Aorta (tissue), 5 donors: ENCODE data around the gene LDLRAD4. TPM values are rescaled to one million over a fixed set of nuclear protein-coding genes. Genes with fewer than 3 reads are reported as not detected.

Source experiments
- ATAC-seq: fragments of 200-7000 bp; cut with Tn5 transposase; one replicate; pipeline ENCODE4 v1.9.1; 2022; ENCODE audit warnings: moderate library complexity; ENCODE audit not compliant: low FRiP score
- DNase-seq, 2 donors: peaks; one replicate each; pipeline ENCODE4 v3.0.0-alpha.2; 2020
- H3K27ac ChIP-seq, 2 donors: one replicate each; pipeline ENCODE4 v1.5.1; 2013; ENCODE audit warnings: low read length in 2 of 2, mild to moderate bottlenecking in 2 of 2, moderate library complexity in 2 of 2, control low read depth in 1 of 2, inconsistent platforms in 1 of 2, low read depth in 1 of 2
- H3K27me3 ChIP-seq, 2 donors: one replicate each; pipeline ENCODE4 v1.6.1; 2013; ENCODE audit warnings: control low read depth in 1 of 2, low read length in 1 of 2, mild to moderate bottlenecking in 1 of 2, moderate library complexity in 1 of 2; ENCODE audit not compliant: insufficient read depth in 2 of 2, control insufficient read depth in 1 of 2
- H3K36me3 ChIP-seq, 2 donors: one replicate each; pipeline ENCODE4 v1.6.1; 2013; ENCODE audit warnings: control low read depth in 1 of 2, low read length in 1 of 2, mild to moderate bottlenecking in 1 of 2; ENCODE audit not compliant: insufficient read depth in 2 of 2, control insufficient read depth in 1 of 2
- H3K4me1 ChIP-seq, 2 donors: one replicate each; pipeline ENCODE4 v1.6.1; 2013; ENCODE audit warnings: low read length in 2 of 2, control low read depth in 1 of 2, mild to moderate bottlenecking in 1 of 2, moderate library complexity in 1 of 2; ENCODE audit not compliant: insufficient read depth in 2 of 2, control insufficient read depth in 1 of 2
- H3K4me3 ChIP-seq, 2 donors: one replicate each; pipeline ENCODE4 v1.5.1; 2013; ENCODE audit warnings: low read length in 2 of 2, control low read depth in 1 of 2, mild to moderate bottlenecking in 1 of 2
- H3K9me3 ChIP-seq: one replicate; pipeline ENCODE4 v1.6.1; 2013; ENCODE audit warnings: mild to moderate bottlenecking, low read length; ENCODE audit not compliant: control insufficient read depth
- WGBS, 2 donors: extraction: QIAGEN DNeasy Blood & Tissue Kit; methylation state at CpG; one replicate each; pipeline ENCODE4 v1.1.7; 2013; 5-methylcytosine and 5-hydroxymethylcytosine counted together
- intact Hi-C, 2 donors: fragments of 100-400 bp; cut with DNase I; formaldehyde crosslinking; loops; one replicate each; pipeline versions ENCODE4 v1.14.2 to v1.15.0; 2022
- polyA plus RNA-seq, 2 donors: library from polyadenylated mRNA; stranded (reverse); fragments of 200-250 nt; gene quantifications; one replicate each; pipeline ENCODE4 v1.2.3, GENCODE V29; 2013
- total RNA-seq, 2 donors: library from RNA; stranded (reverse); fragmentation: NEBNext Ultra II Directional; extraction: Animal tissue kit (Norgen Biotek cat#: 25700); gene quantifications; one replicate each; pipeline ENCODE4 v1.2.1, GENCODE V29; 2021
- donor health status: healthy with polysubstance abuse.
- donor health status: Bipolar disorder and iron deficiency.
- donor health status: DM: no; HTN: no; CAD: no.
- donor health status: DM: no; HTN: no; CAD: no.
- donor health status: DM: yes; HTN: yes; CAD: no.

LDLRAD4 gene
- total and polyA plus RNA-seq, 4 donors = 7.0 to 112 (median 36.9) TPM

- intact Hi-C loops = no loop called here
- Histone ChIP-seq H3K9me3 (no peaks in the 10 kb centered on the region), H3K27me3 (no peaks in the 10 kb centered on the region), H3K36me3 (no peaks in the 10 kb centered on the region), H3K27ac (no peak overlapping the region), H3K4me1 (no peaks in the 10 kb centered on the region), H3K4me3 (no peak overlapping the region)
- 96 to 97% methylated on average over 4 of the region's 4 CpGs for WGBS, 2 donors
- no peak for ATAC-seq
- DNase-seq = no peak
Observed at GRCh38 chr18:13545955-13546354, 327.4 kb downstream of the LDLRAD4 start.

- Histone ChIP-seq H3K4me3 (no peak overlapping the region), H3K36me3 (no peaks in the 10 kb centered on the region), H3K4me1 (no peaks in the 10 kb centered on the region), H3K9me3 (no peaks in the 10 kb centered on the region), H3K27ac (no peak overlapping the region), H3K27me3 (no peaks in the 10 kb centered on the region)
- intact Hi-C loops = no loop called here
- DNase-seq (no peak), ATAC-seq (no peak)
- 88 to 93% methylated on average over 8 of the region's 8 CpGs for WGBS, 2 donors
Observed at GRCh38 chr18:13546638-13547037, 328.1 kb downstream of the LDLRAD4 start.

- ATAC-seq (no peak), DNase-seq (no peak)
- H3K9me3 ChIP-seq = no peaks in the 10 kb centered on the region
- no peak overlapping the region for H3K27ac ChIP-seq
- H3K4me3 ChIP-seq = no peak overlapping the region
- intact Hi-C loops = no loop called here
- H3K36me3 ChIP-seq = no peaks in the 10 kb centered on the region
- 73 to 81% methylated on average over 10 of the region's 10 CpGs for WGBS, 2 donors
- no peaks in the 10 kb centered on the region for H3K27me3 ChIP-seq
- no peaks in the 10 kb centered on the region for H3K4me1 ChIP-seq
Observed at GRCh38 chr18:13547347-13547746, 328.8 kb downstream of the LDLRAD4 start.

GRCh38 chr18:13548106-13548819 lies 329.7 kb downstream of the LDLRAD4 start:
- Histone ChIP-seq H3K27me3 (no peaks in the 10 kb centered on the region), H3K27ac (no peak overlapping the region), H3K36me3 (no peaks in the 10 kb centered on the region), H3K4me1 (no peaks in the 10 kb centered on the region), H3K9me3 (no peaks in the 10 kb centered on the region), H3K4me3 (no peak overlapping the region)
- ATAC-seq (no peak), DNase-seq (no peak)
- 77 to 92% methylated on average over 4 to 5 of the region's 5 CpGs for WGBS, 2 donors
- intact Hi-C loops = no loop called here

- intact Hi-C loops = no loop called here
- H3K9me3 ChIP-seq = no peaks in the 10 kb centered on the region
- no peaks in the 10 kb centered on the region for H3K36me3 ChIP-seq
- H3K27ac ChIP-seq = no peak overlapping the region
- 39 to 43% methylated on average over 7 of the region's 7 CpGs for WGBS, 2 donors
- no peak for DNase-seq
- no peak overlapping the region for H3K4me3 ChIP-seq
- no peak for ATAC-seq
- H3K4me1 ChIP-seq = no peaks in the 10 kb centered on the region
- H3K27me3 ChIP-seq = no peaks in the 10 kb centered on the region
Observed at GRCh38 chr18:13548966-13549879, 330.7 kb downstream of the LDLRAD4 start.

GRCh38 chr18:13549880-13550232 lies 331.3 kb downstream of the LDLRAD4 start:
- DNase-seq (no peak), ATAC-seq (no peak)
- Histone ChIP-seq H3K4me3 (no peak overlapping the region), H3K4me1 (no peaks in the 10 kb centered on the region), H3K9me3 (no peaks in the 10 kb centered on the region), H3K27ac (no peak overlapping the region), H3K36me3 (no peaks in the 10 kb centered on the region), H3K27me3 (no peaks in the 10 kb centered on the region)
- WGBS, 2 donors = 3 to 4% methylated on average over 5 of the region's 5 CpGs
- intact Hi-C loops = loop anchor here in 1 of 2 donors (10.0 kb wide), 1 partner anchor 65 kb away; no protein-coding TSS in a partner anchor

- Histone ChIP-seq H3K4me1 (no peaks in the 10 kb centered on the region), H3K4me3 (no peak overlapping the region), H3K36me3 (no peaks in the 10 kb centered on the region), H3K27me3 (no peaks in the 10 kb centered on the region), H3K27ac (no peak overlapping the region), H3K9me3 (no peaks in the 10 kb centered on the region)
- DNase-seq = no peak
- 95% methylated on average over 27 to 28 of the region's 28 CpGs for WGBS, 2 donors
- intact Hi-C loops = loop anchor here in 1 of 2 donors (10.0 kb wide), 1 partner anchor 64 kb away; no protein-coding TSS in a partner anchor
- ATAC-seq = no peak
Observed at GRCh38 chr18:13550418-13551304, 332.1 kb downstream of the LDLRAD4 start.

GRCh38 chr18:13551305-13551603 lies 332.7 kb downstream of the LDLRAD4 start:
- Histone ChIP-seq H3K4me3 (no peak overlapping the region), H3K27me3 (no peaks in the 10 kb centered on the region), H3K4me1 (no peaks in the 10 kb centered on the region), H3K9me3 (no peaks in the 10 kb centered on the region), H3K36me3 (no peaks in the 10 kb centered on the region), H3K27ac (no peak overlapping the region)
- intact Hi-C loops = loop anchor here in 1 of 2 donors (10.0 kb wide), 1 partner anchor 64 kb away; no protein-coding TSS in a partner anchor
- DNase-seq (no peak), ATAC-seq (no peak)
- WGBS, 2 donors = 27 to 32% methylated on average over 5 of the region's 5 CpGs
